RPMI8226 (cell line): ENCODE data around the gene SNAPC2.
"Not testable (repeated sequence)": the region's sequence is repeated elsewhere in the genome, so short reads cannot be mapped to it uniquely, and the experiment has no call there.

Experiments
- DNase-seq: peaks from one replicate; pipeline ENCODE4 v3.0.0-alpha.2; 2015

The SNAPC2 gene

GRCh38 chr19:7888826-7889217 is 31.3 kb upstream of the SNAPC2 start:
- DNase-seq: no peak

GRCh38 chr19:7893362-7894101 is 26.6 kb upstream of the SNAPC2 start:
- not testable (repeated sequence) for DNase-seq

GRCh38 chr19:7894612-7895309 is 25.4 kb upstream of the SNAPC2 start:
- DNase-seq: peak; percentile 76

- no peak for DNase-seq
Measured at GRCh38 chr19:7895565-7895964, 24.6 kb upstream of the SNAPC2 start.

GRCh38 chr19:7897292-7897691 is 22.8 kb upstream of the SNAPC2 start:
- DNase-seq: no peak

- no peak for DNase-seq
Measured at GRCh38 chr19:7898967-7899366, 21.2 kb upstream of the SNAPC2 start.

- no peak for DNase-seq
Measured at GRCh38 chr19:7899751-7900378, 20.3 kb upstream of the SNAPC2 start.

GRCh38 chr19:7900401-7900870 is 19.7 kb upstream of the SNAPC2 start:
- DNase-seq: no peak

GRCh38 chr19:7900931-7901330 is 19.2 kb upstream of the SNAPC2 start:
- no peak for DNase-seq

- no peak for DNase-seq
Measured at GRCh38 chr19:7901337-7901736, 18.8 kb upstream of the SNAPC2 start.

- DNase-seq: no peak
Measured at GRCh38 chr19:7902796-7903243, 17.3 kb upstream of the SNAPC2 start.

GRCh38 chr19:7903244-7904073 is 16.7 kb upstream of the SNAPC2 start, which contains the start of gene MAP2K7:
MAP2K7 (plus strand) TSS chr19:7903877; CDS start chr19:7903945, 68 bp downstream.
- peak; percentile 100 for DNase-seq

GRCh38 chr19:7904074-7905020 is 15.8 kb upstream of the SNAPC2 start:
- peak; percentile 63 for DNase-seq

GRCh38 chr19:7905268-7905667 is 14.9 kb upstream of the SNAPC2 start:
- no peak for DNase-seq

- no peak for DNase-seq
Measured at GRCh38 chr19:7905859-7906258, 14.3 kb upstream of the SNAPC2 start.

GRCh38 chr19:7907122-7907521 is 13.0 kb upstream of the SNAPC2 start:
- no peak for DNase-seq

- DNase-seq: no peak
Measured at GRCh38 chr19:7907544-7907943, 12.6 kb upstream of the SNAPC2 start.

- DNase-seq: no peak
Measured at GRCh38 chr19:7908078-7908699, 11.9 kb upstream of the SNAPC2 start.

GRCh38 chr19:7908742-7909461 is 11.2 kb upstream of the SNAPC2 start:
- no peak for DNase-seq

- DNase-seq: no peak
Measured at GRCh38 chr19:7909471-7910067, 10.6 kb upstream of the SNAPC2 start.
